ENCODE measurements around the gene KMT5B. TPM values are rescaled to one million over a fixed set of nuclear protein-coding genes. Genes with fewer than 3 reads are reported as not detected.

Gene KMT5B
- total RNA-seq, 1 experiment from 2014 or later = 35.1 TPM

DNA sequence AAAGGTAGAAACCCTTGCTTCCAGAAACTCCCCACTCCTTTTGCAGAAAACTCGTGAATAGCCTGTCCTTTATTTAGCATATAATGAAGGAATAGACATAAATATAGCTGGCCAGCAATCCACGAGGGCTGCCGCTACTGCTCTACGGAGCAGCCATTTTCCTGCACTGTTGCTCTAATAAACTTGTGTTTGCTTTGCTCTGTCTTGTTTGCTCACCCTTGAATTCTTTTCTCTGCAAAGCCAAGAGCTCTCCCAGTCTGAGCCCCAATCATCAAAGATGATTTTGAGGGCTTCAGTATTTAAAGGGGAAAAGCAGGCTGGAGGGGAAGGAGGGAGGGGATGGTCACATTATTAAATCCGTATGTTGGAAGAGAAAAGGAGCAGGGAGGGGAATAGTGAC, 75.3 kb downstream of the KMT5B start:
- intact Hi-C loops (cut with micrococcal nuclease) = no loop called here
- BruUV-seq (replicated peaks) = no TSS peak
- Histone ChIP-seq H3K4me2 (ENCODE audit: low read length) (no peak overlapping the region), H3K9me2 (ENCODE audit: insufficient read depth) (no peaks in the 10 kb centered on the region), H4K20me1 (ENCODE audit: insufficient read depth) (no peaks in the 10 kb centered on the region), H3K9me3 (ENCODE audit: control insufficient read depth in 1 of 2, insufficient read depth in 1 of 2, low read depth in 1 of 2, low read length in 2 of 2) (peaks cover 0 to 8% of the 10 kb centered on the region in 2 experiments; a peak in 1 of 4 replicates), H3K4me1 (ENCODE audit: control insufficient read depth in 1 of 2, insufficient read depth in 2 of 2, low read length in 2 of 2) (no peaks in the 10 kb centered on the region), H3K27ac (ENCODE audit: low read depth, low read length) (no peak overlapping the region), H3K27me3 (ENCODE audit: insufficient read depth, low read length) (no peaks in the 10 kb centered on the region), H2AFZ (ENCODE audit: low read depth, low read length, poor library complexity, severe bottlenecking) (no peak overlapping the region), H3K9ac (ENCODE audit: low read length) (no peak overlapping the region), H3K4me3 (replicated peaks in 1 of 2; ENCODE audit: low read depth in 1 of 2, low read length in 2 of 2) (no peak overlapping the region), H3K36me3 (ENCODE audit: control insufficient read depth in 1 of 2, insufficient read depth in 2 of 2, low read length in 2 of 2) (no peaks in the 10 kb centered on the region), H3K79me2 (ENCODE audit: insufficient read depth, low read length) (no peaks in the 10 kb centered on the region)
- RAD21 ChIA-PET (ENCODE audit: low non-redundant PET in 1 of 2, low total read pairs in 2 of 2, uncharacterized antibody in 2 of 2, unreplicated experiment in 2 of 2) = no interaction called here
- POLR2A ChIA-PET = no interaction called here
- TF ChIP-seq JUND (IDR thresholded peaks at IDR 0.05) (no peak), CBX3 (IDR thresholded peaks at IDR 0.05; ENCODE audit: low read depth) (no peak), POLR2A (IDR thresholded peaks at IDR 0.05; ENCODE audit: borderline replicate concordance, extremely low read depth, insufficient read depth, insufficient read length) (no peak), EZH2phosphoT487 (IDR thresholded peaks at IDR 0.05; ENCODE audit: borderline replicate concordance) (no peak), EGR1 (IDR thresholded peaks at IDR 0.05; ENCODE audit: low read depth) (no peak), SIN3A (IDR thresholded peaks at IDR 0.05; ENCODE audit: low read depth) (no peak), SP1 (IDR thresholded peaks at IDR 0.05; ENCODE audit: low read depth) (no peak), YY1 (IDR thresholded peaks at IDR 0.05; ENCODE audit: extremely low read depth, insufficient replicate concordance, low read depth, low read length) (no peak), SRF (IDR thresholded peaks at IDR 0.05; ENCODE audit: low read depth) (no peak), POLR2AphosphoS5 (IDR thresholded peaks at IDR 0.05; ENCODE audit: low read depth, low read length) (no peak), TCF7L2 (IDR thresholded peaks at IDR 0.05; ENCODE audit: borderline replicate concordance, extremely low read depth, insufficient read depth, insufficient read length) (no peak), EZH2 (IDR thresholded peaks at IDR 0.05) (no peak), CEBPB (IDR thresholded peaks at IDR 0.05; ENCODE audit: low read depth) (no peak)
- TF ChIP-seq, protein P1, sequence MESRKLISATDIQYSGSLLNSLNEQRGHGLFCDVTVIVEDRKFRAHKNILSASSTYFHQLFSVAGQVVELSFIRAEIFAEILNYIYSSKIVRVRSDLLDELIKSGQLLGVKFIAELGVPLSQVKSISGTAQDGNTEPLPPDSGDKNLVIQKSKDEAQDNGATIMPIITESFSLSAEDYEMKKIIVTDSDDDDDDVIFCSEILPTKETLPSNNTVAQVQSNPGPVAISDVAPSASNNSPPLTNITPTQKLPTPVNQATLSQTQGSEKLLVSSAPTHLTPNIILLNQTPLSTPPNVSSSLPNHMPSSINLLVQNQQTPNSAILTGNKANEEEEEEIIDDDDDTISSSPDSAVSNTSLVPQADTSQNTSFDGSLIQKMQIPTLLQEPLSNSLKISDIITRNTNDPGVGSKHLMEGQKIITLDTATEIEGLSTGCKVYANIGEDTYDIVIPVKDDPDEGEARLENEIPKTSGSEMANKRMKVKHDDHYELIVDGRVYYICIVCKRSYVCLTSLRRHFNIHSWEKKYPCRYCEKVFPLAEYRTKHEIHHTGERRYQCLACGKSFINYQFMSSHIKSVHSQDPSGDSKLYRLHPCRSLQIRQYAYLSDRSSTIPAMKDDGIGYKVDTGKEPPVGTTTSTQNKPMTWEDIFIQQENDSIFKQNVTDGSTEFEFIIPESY (IDR thresholded peaks at IDR 0.05; ENCODE audit: extremely low read depth, insufficient replicate concordance, low read length) = no peak
- TF ChIP-seq, protein P2, sequence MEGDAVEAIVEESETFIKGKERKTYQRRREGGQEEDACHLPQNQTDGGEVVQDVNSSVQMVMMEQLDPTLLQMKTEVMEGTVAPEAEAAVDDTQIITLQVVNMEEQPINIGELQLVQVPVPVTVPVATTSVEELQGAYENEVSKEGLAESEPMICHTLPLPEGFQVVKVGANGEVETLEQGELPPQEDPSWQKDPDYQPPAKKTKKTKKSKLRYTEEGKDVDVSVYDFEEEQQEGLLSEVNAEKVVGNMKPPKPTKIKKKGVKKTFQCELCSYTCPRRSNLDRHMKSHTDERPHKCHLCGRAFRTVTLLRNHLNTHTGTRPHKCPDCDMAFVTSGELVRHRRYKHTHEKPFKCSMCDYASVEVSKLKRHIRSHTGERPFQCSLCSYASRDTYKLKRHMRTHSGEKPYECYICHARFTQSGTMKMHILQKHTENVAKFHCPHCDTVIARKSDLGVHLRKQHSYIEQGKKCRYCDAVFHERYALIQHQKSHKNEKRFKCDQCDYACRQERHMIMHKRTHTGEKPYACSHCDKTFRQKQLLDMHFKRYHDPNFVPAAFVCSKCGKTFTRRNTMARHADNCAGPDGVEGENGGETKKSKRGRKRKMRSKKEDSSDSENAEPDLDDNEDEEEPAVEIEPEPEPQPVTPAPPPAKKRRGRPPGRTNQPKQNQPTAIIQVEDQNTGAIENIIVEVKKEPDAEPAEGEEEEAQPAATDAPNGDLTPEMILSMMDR (IDR thresholded peaks at IDR 0.05 in 2 of 3, conservative IDR thresholded peaks at IDR 0.05 in 1 of 3; ENCODE audit: borderline replicate concordance in 1 of 3, insufficient read depth in 1 of 3, low read depth in 2 of 3, low read length in 2 of 3) = no peak
- CTCF ChIA-PET = no interaction called here
- no peak for ATAC-seq
- no peak for DNase-seq (ENCODE audit: low read depth, low spot score)

Data from HCT116 (cell line).